GM23248 (cell line): ENCODE data around the gene OR9G4.

ENCODE experiments used
- EZH2 ChIP-seq: fragments of 200-600 bp; sonication (generic); IDR thresholded peaks from 2 replicates; pipeline ENCODE4 v1.6.1; 2018; ENCODE audit warnings: antibody characterized with exemption, mild to moderate bottlenecking; ENCODE audit not compliant: insufficient read depth, poor library complexity, severe bottlenecking
- EZH2phosphoT487 ChIP-seq: fragments of 200-600 bp; sonication (generic); IDR thresholded peaks from 2 replicates; pipeline ENCODE4 v1.6.1; 2018; ENCODE audit warnings: antibody characterized with exemption, moderate library complexity, mild to moderate bottlenecking, low read depth; ENCODE audit not compliant: insufficient read depth

DNA sequence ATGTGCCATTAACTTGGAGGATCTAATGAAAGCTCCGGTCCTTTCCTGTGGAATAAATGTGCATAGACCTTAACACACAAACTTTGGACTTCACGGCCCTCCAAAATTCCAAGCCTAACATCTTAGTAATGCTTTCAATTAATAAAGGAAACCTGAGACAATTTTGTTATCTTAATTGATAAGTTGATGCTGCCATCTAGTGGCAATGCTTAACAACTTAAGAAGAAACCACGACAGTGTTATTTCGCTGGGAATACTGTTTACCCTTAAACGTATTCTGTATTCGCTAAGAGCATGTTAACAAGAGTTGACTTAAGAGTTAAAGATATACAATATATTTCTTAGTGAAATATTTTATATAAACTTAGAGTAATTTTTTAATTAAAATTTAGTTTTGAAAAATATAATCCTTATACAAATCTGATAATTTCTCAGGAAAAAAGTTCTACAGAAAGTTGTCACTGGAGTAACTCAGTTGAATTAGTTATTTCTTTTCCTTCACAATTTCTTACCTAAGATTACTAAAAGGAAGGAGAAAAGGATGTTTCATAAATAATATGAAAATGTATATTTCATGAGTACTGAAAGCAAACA, 35.0 kb upstream of the OR9G4 start:
- TF ChIP-seq EZH2phosphoT487 (no peak), EZH2 (no peak)
